Osteocyte (in vitro differentiated cells): Measurements from ENCODE around the gene ALAS1. TPM values are rescaled to one million over a fixed set of nuclear protein-coding genes. Genes with fewer than 3 reads are reported as not detected.
A peak's percentile ranks its signal among the peaks of the same experiment; 100 is the strongest.

ENCODE experiments used
- DNase-seq: peaks from one replicate; pipeline ENCODE4 v3.0.0; 2021; ENCODE audit warnings: mixed read lengths; ENCODE audit not compliant: unreplicated experiment; ENCODE audit errors: extremely low spot score
- H3K27ac Mint-ChIP-seq: one replicate; pipeline ENCODE4 v1.8.0; 2021; ENCODE audit warnings: mild to moderate bottlenecking, mixed read lengths; ENCODE audit not compliant: unreplicated experiment
- H3K27me3 Mint-ChIP-seq: one replicate; pipeline ENCODE4 v1.8.0; 2021; ENCODE audit warnings: mixed read lengths; ENCODE audit not compliant: unreplicated experiment
- H3K36me3 Mint-ChIP-seq: one replicate; pipeline ENCODE4 v1.8.0; 2021; ENCODE audit warnings: mixed read lengths; ENCODE audit not compliant: unreplicated experiment
- H3K4me1 Mint-ChIP-seq: one replicate; pipeline ENCODE4 v1.8.0; 2021; ENCODE audit warnings: mixed read lengths; ENCODE audit not compliant: unreplicated experiment
- H3K4me3 Mint-ChIP-seq: one replicate; pipeline ENCODE4 v1.8.0; 2021; ENCODE audit warnings: mild to moderate bottlenecking, moderate library complexity, mixed read lengths; ENCODE audit not compliant: unreplicated experiment
- H3K9me3 Mint-ChIP-seq: one replicate; pipeline ENCODE4 v1.8.0; 2021; ENCODE audit warnings: mixed read lengths; ENCODE audit not compliant: unreplicated experiment
- CTCF ChIP-seq: fragments of 200-600 bp; sonication (generic); IDR thresholded peaks from 2 replicates; pipeline ENCODE4 v1.5.0; 2021; ENCODE audit warnings: antibody characterized with exemption, mild to moderate bottlenecking, moderate library complexity
- total RNA-seq: library from RNA; stranded (reverse); gene quantifications from 2 replicates; pipeline ENCODE4 v1.2.1, GENCODE V29; 2021

ALAS1 gene
- total RNA-seq, 1 donor from 2014 or later, result 36.2 TPM

- TF ChIP-seq CTCF, result no peak
- no peak for DNase-seq
- H3K36me3 Mint-ChIP-seq, result peaks cover 8% of the 10 kb centered on the region
- no peak overlapping the region for H3K4me3 Mint-ChIP-seq
- H3K9me3 Mint-ChIP-seq, result no peaks in the 10 kb centered on the region
- peak overlapping the region; percentile 93 for H3K27ac Mint-ChIP-seq
- peaks cover 44% of the 10 kb centered on the region for H3K4me1 Mint-ChIP-seq
- no peaks in the 10 kb centered on the region for H3K27me3 Mint-ChIP-seq
Measured at GRCh38 chr3:52236424-52236886, 38.5 kb downstream of the ALAS1 start.

GRCh38 chr3:52237006-52237656 is 39.2 kb downstream of the ALAS1 start:
- Mint-ChIP-seq H3K4me3 (peak overlapping the region; percentile 91), H3K36me3 (peaks cover 3% of the 10 kb centered on the region), H3K9me3 (no peaks in the 10 kb centered on the region), H3K27ac (peak overlapping the region; percentile 93), H3K4me1 (peaks cover 44% of the 10 kb centered on the region), H3K27me3 (no peaks in the 10 kb centered on the region)
- no peak for DNase-seq
- TF ChIP-seq CTCF, result no peak

GRCh38 chr3:52237657-52238172 is 39.8 kb downstream of the ALAS1 start:
- no peak for TF ChIP-seq CTCF
- no peak for DNase-seq
- Mint-ChIP-seq H3K4me1 (peaks cover 44% of the 10 kb centered on the region), H3K9me3 (no peaks in the 10 kb centered on the region), H3K27ac (peak overlapping the region; percentile 93), H3K27me3 (no peaks in the 10 kb centered on the region), H3K36me3 (peaks cover 2% of the 10 kb centered on the region), H3K4me3 (peak overlapping the region; percentile 91)

GRCh38 chr3:52238193-52238760 is 40.3 kb downstream of the ALAS1 start:
- Mint-ChIP-seq H3K4me3 (peak overlapping the region; percentile 91), H3K27me3 (no peaks in the 10 kb centered on the region), H3K4me1 (peaks cover 44% of the 10 kb centered on the region), H3K9me3 (no peaks in the 10 kb centered on the region), H3K36me3 (peaks cover 2% of the 10 kb centered on the region), H3K27ac (peak overlapping the region; percentile 93)
- DNase-seq, result no peak
- TF ChIP-seq CTCF, result no peak
